D721Med (cell line): ENCODE measurements around the gene PDE1C.

Experiments
- DNase-seq: peaks from one replicate; pipeline ENCODE4 v3.0.0; 2011; ENCODE audit warnings: low spot score; ENCODE audit not compliant: insufficient read length
- FAIRE-seq: peaks from 2 replicates; lab custom pipeline; 2011; peaks lifted over from hg19 to GRCh38; lab: Jason Lieb, UNC
- TF ChIP-seq, protein P1 (sequence below): IDR thresholded peaks from 2 replicates; pipeline ENCODE4 v1.5.1; 2012; ENCODE audit warnings: mild to moderate bottlenecking, control low read depth; ENCODE audit not compliant: insufficient read depth; ENCODE audit errors: missing control alignments

The PDE1C gene

DNA sequence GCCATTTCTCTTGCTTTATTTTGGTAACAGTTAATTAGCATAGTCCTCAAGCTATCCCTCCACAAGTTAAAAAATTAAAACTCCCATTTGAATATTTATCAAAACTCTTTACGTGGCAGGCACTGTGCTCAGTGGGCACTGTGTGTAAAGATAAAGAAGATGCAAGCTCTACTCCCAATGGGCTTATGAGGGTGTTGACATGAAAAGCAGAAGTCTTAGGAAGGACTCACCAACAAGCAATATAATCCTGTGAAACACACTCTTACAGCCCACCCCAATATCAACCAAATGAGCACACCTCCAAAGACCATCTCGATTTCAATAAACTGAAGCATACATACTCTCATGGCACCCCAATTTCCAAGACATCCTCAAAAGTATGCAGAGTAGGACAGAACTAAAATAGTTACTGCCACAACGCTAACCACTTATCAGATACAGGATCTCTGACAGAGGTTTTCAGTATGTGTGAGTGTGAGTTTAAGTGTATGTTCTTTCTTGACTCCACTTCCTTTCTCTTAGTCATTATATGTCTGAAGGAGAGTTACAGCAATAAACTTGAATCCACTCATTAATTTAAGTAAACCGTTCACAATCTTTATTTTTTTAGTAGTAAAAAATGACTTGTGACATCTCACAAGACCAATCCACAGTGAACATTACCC lies 120.0 kb downstream of the PDE1C start:
- TF ChIP-seq, protein P1, sequence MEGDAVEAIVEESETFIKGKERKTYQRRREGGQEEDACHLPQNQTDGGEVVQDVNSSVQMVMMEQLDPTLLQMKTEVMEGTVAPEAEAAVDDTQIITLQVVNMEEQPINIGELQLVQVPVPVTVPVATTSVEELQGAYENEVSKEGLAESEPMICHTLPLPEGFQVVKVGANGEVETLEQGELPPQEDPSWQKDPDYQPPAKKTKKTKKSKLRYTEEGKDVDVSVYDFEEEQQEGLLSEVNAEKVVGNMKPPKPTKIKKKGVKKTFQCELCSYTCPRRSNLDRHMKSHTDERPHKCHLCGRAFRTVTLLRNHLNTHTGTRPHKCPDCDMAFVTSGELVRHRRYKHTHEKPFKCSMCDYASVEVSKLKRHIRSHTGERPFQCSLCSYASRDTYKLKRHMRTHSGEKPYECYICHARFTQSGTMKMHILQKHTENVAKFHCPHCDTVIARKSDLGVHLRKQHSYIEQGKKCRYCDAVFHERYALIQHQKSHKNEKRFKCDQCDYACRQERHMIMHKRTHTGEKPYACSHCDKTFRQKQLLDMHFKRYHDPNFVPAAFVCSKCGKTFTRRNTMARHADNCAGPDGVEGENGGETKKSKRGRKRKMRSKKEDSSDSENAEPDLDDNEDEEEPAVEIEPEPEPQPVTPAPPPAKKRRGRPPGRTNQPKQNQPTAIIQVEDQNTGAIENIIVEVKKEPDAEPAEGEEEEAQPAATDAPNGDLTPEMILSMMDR = no peak
- DNase-seq = no peak
- FAIRE-seq = no peak

DNA sequence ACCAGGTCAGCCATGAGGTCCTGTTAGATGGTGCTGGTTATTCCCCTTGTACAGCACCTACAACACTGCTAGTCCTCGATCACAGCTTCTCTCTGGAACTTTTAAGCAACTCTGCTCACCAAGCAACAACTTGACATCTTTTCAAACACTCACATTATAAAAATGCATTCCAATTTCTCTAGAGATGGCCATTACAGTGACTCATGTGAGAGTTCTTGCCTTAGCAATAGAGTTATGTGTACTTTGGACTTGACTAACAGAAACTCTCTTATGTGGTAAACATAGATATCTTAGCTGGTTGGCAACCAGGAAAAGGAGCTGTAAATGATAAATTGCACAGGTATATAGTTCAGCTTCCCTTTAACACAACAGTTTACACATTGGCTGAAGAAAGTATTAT lies 122.2 kb downstream of the PDE1C start:
- no peak for DNase-seq
- TF ChIP-seq, protein P1 = no peak
- FAIRE-seq = no peak

DNA sequence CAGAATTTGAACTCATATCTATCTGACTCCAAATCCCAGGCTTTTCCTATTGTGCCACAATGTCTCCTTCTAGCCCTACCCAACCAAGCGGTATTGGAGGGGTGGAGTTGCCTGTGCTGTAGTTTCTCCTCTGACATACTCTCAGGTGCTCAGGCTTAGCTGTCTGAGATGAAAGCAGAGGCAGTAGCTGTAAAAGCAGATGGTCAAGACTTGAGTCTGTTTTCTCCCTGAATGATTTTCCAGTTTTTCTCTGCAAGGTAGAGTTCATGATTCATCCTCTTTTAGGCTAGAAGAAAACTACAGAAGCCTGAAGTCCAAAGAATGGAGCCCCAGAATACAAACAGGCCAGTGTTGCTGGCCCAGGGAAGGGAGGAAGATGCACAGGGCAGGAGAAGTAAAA lies 130.0 kb downstream of the PDE1C start:
- TF ChIP-seq, protein P1 = no peak
- DNase-seq (no peak), FAIRE-seq (no peak)

DNA sequence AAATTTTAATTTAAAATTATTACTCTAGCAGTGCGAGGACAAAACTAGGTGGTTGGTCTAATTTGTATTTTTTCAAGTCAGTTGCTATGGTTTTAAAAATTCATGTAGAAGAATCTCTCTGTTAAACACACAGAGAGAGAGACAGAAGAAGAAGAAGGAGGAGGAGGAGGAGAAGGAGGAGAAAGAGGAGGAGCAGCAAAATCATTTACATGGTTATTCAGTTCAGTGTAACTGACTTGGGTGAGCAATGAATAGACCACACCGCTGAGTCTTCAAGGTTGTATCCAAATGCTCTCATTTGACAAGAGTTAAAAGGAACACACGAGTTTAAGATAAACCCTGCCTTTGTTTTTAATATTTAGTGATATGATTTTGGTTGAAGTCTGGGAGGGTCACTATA lies 131.1 kb downstream of the PDE1C start:
- FAIRE-seq = no peak
- no peak for DNase-seq
- TF ChIP-seq, protein P1 = no peak

DNA sequence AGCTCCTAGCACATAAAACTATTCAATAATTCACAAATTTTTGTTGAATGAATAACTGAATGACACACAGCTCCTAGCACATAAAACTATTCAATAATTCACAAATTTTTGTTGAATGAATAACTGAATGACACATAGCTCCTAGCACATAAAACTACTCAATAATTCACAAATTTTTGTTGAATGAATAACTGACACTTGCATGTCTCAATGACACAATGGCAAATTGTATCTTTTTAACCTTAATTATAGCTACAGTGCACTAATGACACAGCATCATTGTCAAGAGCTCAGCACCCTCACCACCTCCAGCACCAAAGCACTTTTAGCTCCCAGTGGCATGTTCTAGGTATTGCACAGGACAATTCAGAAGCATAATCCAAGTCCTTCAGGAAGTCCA lies 131.6 kb downstream of the PDE1C start:
- TF ChIP-seq, protein P1 = no peak
- FAIRE-seq (no peak), DNase-seq (no peak)

DNA sequence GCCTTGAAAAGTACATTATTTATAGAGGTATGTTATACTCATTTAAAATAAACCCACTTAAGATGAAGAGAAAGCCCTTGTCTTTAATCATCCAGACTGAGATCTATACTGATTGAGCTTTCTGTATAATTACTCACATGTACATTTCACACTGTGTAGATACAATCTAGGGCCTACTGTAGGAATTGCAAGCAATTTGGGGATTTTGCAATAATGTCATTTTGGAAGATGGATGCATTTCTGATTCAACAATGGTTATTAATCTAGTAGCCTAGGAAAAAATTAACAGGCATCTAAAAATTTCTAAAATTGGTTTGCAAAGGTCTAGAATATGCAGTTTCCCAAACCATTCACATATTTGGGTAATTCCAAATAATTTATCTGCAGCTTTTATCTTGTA lies 132.2 kb downstream of the PDE1C start:
- FAIRE-seq = no peak
- TF ChIP-seq, protein P1 = no peak

DNA sequence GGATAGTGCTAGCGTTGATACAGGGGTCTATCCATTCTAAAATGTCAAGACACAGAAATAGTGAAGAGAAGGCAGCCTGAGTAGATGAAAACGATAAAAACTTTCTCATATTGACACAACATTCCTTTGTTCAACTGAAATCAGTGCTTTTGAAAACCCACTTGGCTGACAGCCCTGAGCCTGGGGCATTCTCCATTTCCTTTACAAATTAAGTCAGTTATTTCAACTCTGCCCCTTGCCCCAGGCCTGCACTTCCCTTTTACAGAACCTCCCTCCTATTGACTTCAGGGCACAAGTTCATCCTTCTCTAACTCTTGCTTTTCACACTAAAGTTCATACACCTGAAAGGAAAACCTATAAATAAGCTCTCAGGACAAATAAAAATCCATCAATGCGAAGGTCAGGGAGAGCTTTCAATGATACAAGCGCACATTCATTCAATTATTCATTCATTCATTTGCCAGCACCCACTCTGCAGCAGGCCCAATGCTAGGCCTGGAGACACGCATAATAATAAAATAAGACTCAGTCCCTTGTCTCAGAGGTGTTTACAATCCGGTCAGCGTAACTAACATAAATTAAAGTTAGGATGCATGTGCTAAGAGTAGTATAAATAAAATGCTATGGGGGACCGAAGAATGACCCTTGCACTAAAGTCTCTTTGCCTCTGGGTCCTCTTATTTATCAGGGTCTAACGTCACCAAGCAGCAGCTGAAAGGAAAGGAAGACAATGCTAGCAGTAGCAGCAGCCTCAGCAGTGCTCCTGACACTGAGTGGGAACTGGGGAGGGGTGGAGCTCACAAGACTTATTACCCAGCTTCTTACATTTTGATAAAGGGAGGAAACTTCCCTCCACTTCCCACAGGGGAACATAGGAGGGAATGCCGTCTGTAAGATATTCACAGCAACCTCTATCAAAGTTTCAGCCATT lies 134.8 kb downstream of the PDE1C start:
- FAIRE-seq = no peak
- TF ChIP-seq, protein P1 = no peak
- DNase-seq = no peak

More for the DNA sequence above, 132.2 kb downstream of the PDE1C start:
- no peak for DNase-seq
